Brain microvascular endothelial cell (primary cell): ENCODE data around the gene LRRTM4.
A peak's percentile ranks its signal among the peaks of the same experiment; 100 is the strongest.

Source experiments
- DNase-seq: peaks from one replicate; pipeline ENCODE4 v3.0.0-alpha.2; 2020
- H3K27ac ChIP-seq: fragments of 250-450 bp; sonication (Bioruptor Pico); 2 replicates; pipeline ENCODE4 v1.5.1; 2020; ENCODE audit warnings: mild to moderate bottlenecking, moderate library complexity
- H3K27me3 ChIP-seq: fragments of 250-450 bp; sonication (Bioruptor Pico); replicated peaks from 2 replicates; pipeline ENCODE4 v1.5.1; 2020; ENCODE audit warnings: mild to moderate bottlenecking
- H3K36me3 ChIP-seq: fragments of 250-450 bp; sonication (Bioruptor Pico); replicated peaks from 2 replicates; pipeline ENCODE4 v1.5.1; 2020; ENCODE audit warnings: mild to moderate bottlenecking
- H3K4me3 ChIP-seq: 2 replicates; pipeline ENCODE4 v1.5.1; 2011; ENCODE audit warnings: low read depth, mild to moderate bottlenecking, control low read depth, low read length, moderate library complexity
- CTCF ChIP-seq: IDR thresholded peaks from 2 replicates; pipeline ENCODE4 v1.5.1; 2011; ENCODE audit warnings: low read depth, mild to moderate bottlenecking, moderate library complexity, low read length, control low read depth, inconsistent platforms; ENCODE audit errors: missing control alignments
- in situ Hi-C: cut with HindIII; loops from 2 replicates; pipeline ENCODE4 v1.10.0; 2017; ENCODE audit warnings: low sequenced_read_pairs, low pct_ligation_motif_present

Gene LRRTM4

DNA sequence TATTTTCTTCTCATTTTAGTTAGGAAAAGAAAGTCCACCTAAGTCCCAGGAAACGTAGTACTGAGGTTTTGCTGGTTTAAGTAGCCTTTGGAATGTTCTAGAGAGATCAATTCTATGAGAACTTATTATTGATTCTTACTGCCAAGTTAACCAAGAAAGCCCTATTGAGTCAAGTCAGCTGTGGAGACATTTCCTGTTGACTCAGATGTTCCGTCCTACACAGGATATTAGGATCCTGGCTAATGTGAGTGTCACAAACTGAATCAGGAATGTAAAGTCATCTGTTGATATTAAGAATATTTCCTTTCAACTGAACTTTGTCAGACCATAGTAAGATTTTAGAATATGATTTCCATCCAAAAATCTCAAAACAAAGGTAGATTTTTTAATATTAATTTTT, 654.3 kb downstream of the LRRTM4 start:
- in situ Hi-C loops, result no loop called here
- H3K4me3 ChIP-seq, result no peak overlapping the region
- peak; percentile 46 for DNase-seq
- H3K27me3 ChIP-seq, result no peaks in the 10 kb centered on the region
- H3K36me3 ChIP-seq, result no peaks in the 10 kb centered on the region
- H3K27ac ChIP-seq, result peak overlapping the region; percentile 35
- TF ChIP-seq CTCF, result no peak

GRCh38 chr2:76866464-76866863, 655.7 kb downstream of the LRRTM4 start:
- TF ChIP-seq CTCF, result no peak

DNA sequence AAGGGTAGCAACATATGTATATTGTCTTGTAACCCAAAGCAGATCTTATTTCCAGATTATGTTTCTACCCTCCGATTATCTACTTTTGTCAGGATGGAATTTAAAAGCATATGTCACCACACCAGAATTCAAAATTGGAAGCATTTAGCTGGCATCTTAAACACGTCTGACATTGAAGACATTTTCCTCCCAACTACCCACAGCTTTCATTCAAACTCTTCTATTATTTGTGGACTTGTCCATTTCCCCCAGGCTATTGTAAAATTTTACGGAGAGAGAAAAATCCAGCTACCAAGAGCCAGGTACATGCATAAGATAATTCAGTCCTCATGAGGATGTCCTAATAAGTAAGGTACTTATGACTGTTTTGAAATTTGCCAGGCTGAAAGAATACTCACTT, 659.3 kb downstream of the LRRTM4 start:
- no peak for DNase-seq
- TF ChIP-seq CTCF, result no peak

More at GRCh38 chr2:76866464-76866863, 655.7 kb downstream of the LRRTM4 start:
- no peak for DNase-seq
- no peaks in the 10 kb centered on the region for H3K27me3 ChIP-seq
- no peaks in the 10 kb centered on the region for H3K36me3 ChIP-seq
- no peak overlapping the region for H3K27ac ChIP-seq
- no peak overlapping the region for H3K4me3 ChIP-seq
- in situ Hi-C loops, result no loop called here

DNA sequence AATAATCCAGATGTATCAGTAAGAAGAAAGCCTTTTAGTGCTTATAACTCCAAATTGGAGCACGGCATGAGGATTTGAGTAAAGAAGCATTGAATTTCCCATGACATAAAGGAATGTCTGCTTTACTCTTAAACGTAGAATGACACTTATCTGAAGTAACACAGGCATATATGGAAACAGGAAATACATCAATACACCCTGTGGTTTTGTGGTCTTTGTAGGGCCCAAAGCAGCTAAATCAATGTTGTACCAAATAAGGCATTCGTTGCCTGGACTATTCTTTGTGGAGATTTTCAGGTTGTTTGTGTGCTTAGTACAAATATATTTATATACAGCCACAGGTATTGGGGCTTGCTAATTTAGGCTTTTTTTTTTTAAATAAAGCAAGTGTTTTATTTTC, 660.5 kb downstream of the LRRTM4 start:
- no peaks in the 10 kb centered on the region for H3K27me3 ChIP-seq
- in situ Hi-C loops, result no loop called here
- no peak for TF ChIP-seq CTCF
- H3K36me3 ChIP-seq, result no peaks in the 10 kb centered on the region
- H3K27ac ChIP-seq, result no peak overlapping the region
- peak; percentile 25 for DNase-seq
- H3K4me3 ChIP-seq, result no peak overlapping the region

More for the DNA sequence above, 659.3 kb downstream of the LRRTM4 start:
- H3K27me3 ChIP-seq, result no peaks in the 10 kb centered on the region
- H3K36me3 ChIP-seq, result no peaks in the 10 kb centered on the region
- no peak overlapping the region for H3K4me3 ChIP-seq
- in situ Hi-C loops, result no loop called here
- no peak overlapping the region for H3K27ac ChIP-seq

DNA sequence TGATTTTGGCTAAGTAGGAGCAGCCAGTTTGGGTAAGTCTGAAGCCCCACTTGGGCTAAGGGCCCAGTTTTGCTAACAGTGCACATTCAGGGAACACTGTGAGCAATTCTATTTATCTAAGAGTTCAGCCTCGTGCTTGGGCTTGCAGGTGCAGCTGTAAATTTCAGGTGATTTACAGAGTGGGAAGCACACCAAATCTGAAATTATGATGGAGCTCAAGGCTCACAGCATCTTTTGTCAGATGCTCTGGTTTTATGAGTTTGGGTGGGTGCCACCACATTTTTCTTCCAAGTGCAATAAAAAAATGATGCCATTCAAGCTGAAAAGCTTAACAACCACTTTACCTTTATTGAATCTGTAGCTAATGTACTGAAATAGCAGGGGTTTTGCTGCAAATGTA, 671.2 kb downstream of the LRRTM4 start:
- no peaks in the 10 kb centered on the region for H3K27me3 ChIP-seq
- no peak for DNase-seq
- no peak for TF ChIP-seq CTCF

DNA sequence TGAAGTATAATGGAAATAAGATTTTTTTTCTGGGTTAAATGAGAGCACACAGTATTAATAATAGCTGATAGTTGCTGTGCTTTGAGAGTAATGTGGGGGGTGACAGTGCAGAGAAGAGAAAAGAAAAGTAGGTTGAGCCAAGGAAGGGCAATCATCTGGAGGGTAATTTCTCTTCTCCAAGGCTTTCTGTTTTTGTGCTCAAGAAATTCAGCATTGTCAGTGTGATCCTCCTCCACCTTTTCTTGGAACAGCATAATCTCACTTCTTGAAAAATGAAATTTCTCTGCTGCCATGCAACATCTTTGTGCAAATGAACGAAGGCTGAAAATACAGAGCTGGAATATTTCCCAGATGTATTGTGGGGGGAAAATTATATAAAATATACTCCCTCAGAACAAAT, 673.1 kb downstream of the LRRTM4 start:
- Histone ChIP-seq H3K27me3 (no peaks in the 10 kb centered on the region), H3K27ac (no peak overlapping the region), H3K4me3 (no peak overlapping the region), H3K36me3 (no peaks in the 10 kb centered on the region)
- DNase-seq, result no peak
- no peak for TF ChIP-seq CTCF
- in situ Hi-C loops, result no loop called here

More for the DNA sequence above, 671.2 kb downstream of the LRRTM4 start:
- in situ Hi-C loops, result no loop called here
- Histone ChIP-seq H3K27ac (no peak overlapping the region), H3K36me3 (no peaks in the 10 kb centered on the region), H3K4me3 (no peak overlapping the region)
